Esophagus squamous epithelium (tissue), 5 donors: ENCODE measurements around the gene NR1I3. TPM values are rescaled to one million over a fixed set of nuclear protein-coding genes. Genes with fewer than 3 reads are reported as not detected.
A peak's percentile ranks its signal among the peaks of the same experiment; 100 is the strongest.

Source experiments
- DNase-seq: peaks from one replicate; lab custom pipeline; 2025; lab: John Stamatoyannopoulos, UW
- H3K27ac ChIP-seq, 4 donors: fragments of 200-600 bp; sonication (generic); one replicate each; pipeline ENCODE4 v1.5.1; 2016 to 2019; ENCODE audit warnings: mild to moderate bottlenecking in 1 of 4
- H3K27me3 ChIP-seq, 4 donors: fragments of 200-600 bp; sonication (generic); 1 replicate in 3 of 4; 2 replicates in 1 of 4; pipeline versions ENCODE4 v1.5.1 to v1.6.0; 2017 to 2021; ENCODE audit warnings: antibody characterized with exemption in 1 of 4
- H3K36me3 ChIP-seq, 3 donors: fragments of 200-600 bp; sonication (generic); one replicate each; pipeline ENCODE4 v1.5.1; 2016 to 2019
- H3K4me1 ChIP-seq, 3 donors: fragments of 200-600 bp; sonication (generic); one replicate each; pipeline ENCODE4 v1.5.1; 2017 to 2019
- H3K4me3 ChIP-seq, 4 donors: fragments of 200-600 bp; sonication (generic); 1 replicate in 3 of 4; 2 replicates in 1 of 4; pipeline ENCODE4 v1.5.1; 2016 to 2019; ENCODE audit warnings: mild to moderate bottlenecking in 2 of 4, moderate library complexity in 1 of 4
- H3K9me3 ChIP-seq, 3 donors: fragments of 200-600 bp; sonication (generic); one replicate each; pipeline ENCODE4 v1.5.1; 2016 to 2019
- POLR2A ChIP-seq, 4 donors: fragments of 450-650 bp; IDR thresholded peaks; one replicate each; pipeline ENCODE4 v1.6.1; 2017; ENCODE audit warnings: antibody characterized with exemption in 4 of 4, mild to moderate bottlenecking in 4 of 4, moderate library complexity in 3 of 4
- WGBS, 2 donors: methylation state at CpG; one replicate each; pipeline ENCODE4 v1.1.5; 2018; 5-methylcytosine and 5-hydroxymethylcytosine counted together
- intact Hi-C: fragments of 100-400 bp; cut with DNase I; formaldehyde crosslinking; loops from one replicate; pipeline ENCODE4 v1.15.0; 2022
- total RNA-seq, 4 donors: library from RNA; depleted of rRNA; stranded (reverse); fragments of >200 nt; gene quantifications; one replicate each; pipeline ENCODE4 v1.1.0, GENCODE V29; 2016
- TF ChIP-seq, protein P1 (sequence below), 6 experiments: fragments of 450-650 bp in 4 of 6; fragments of 200-600 bp in 2 of 6; sonication (generic) in 2 of 6; IDR thresholded peaks; one replicate each; pipeline ENCODE4 v1.5.1; 2016 to 2019; ENCODE audit warnings: antibody characterized with exemption in 6 of 6, mild to moderate bottlenecking in 4 of 6, moderate library complexity in 4 of 6
- donor health status: DM: yes; HTN: yes; CAD: no.

Gene NR1I3
- total RNA-seq, 4 donors from 2014 or later, result not detected

DNA sequence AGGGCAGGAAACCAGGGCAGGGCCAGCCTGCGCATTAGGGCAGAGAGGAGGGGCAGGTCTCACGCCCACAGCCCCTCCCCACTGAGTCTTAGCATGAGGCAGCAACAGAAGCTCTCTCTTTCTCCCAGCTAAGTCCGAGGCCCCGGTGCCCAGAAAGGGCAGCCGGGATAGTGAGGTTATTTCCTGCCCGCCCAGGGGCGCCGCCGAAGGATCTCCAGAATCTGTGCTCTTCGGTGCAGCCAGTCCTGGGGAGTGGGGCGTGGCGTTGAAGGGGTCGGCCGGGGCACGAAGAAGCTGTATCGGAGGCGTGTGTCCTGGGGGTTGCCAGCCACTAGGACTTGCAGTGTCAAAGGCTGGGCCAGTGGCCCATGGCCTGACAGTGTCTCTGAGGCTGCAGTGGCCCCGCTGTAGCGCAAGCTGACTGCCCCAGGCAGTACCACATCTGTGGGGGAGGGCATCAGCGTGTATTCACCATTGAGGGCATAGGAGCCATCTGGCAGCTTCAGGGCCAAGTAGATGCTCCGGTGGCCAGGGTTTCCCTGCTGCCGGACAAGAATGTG lies 47.0 kb downstream of the NR1I3 start:
- intact Hi-C loops, result no loop called here
- Histone ChIP-seq H3K9me3 (no peaks in the 10 kb centered on the region), H3K36me3 (peaks cover 0 to 27% (median 0%) of the 10 kb centered on the region in 3 donors), H3K4me1 (peaks cover 4 to 74% (median 38%) of the 10 kb centered on the region in 3 donors), H3K27me3 (no peaks in the 10 kb centered on the region), H3K4me3 (no peak overlapping the region), H3K27ac (no peak overlapping the region)
- TF ChIP-seq, protein P1, sequence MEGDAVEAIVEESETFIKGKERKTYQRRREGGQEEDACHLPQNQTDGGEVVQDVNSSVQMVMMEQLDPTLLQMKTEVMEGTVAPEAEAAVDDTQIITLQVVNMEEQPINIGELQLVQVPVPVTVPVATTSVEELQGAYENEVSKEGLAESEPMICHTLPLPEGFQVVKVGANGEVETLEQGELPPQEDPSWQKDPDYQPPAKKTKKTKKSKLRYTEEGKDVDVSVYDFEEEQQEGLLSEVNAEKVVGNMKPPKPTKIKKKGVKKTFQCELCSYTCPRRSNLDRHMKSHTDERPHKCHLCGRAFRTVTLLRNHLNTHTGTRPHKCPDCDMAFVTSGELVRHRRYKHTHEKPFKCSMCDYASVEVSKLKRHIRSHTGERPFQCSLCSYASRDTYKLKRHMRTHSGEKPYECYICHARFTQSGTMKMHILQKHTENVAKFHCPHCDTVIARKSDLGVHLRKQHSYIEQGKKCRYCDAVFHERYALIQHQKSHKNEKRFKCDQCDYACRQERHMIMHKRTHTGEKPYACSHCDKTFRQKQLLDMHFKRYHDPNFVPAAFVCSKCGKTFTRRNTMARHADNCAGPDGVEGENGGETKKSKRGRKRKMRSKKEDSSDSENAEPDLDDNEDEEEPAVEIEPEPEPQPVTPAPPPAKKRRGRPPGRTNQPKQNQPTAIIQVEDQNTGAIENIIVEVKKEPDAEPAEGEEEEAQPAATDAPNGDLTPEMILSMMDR (IDR thresholded peaks at IDR 0.05), result no peak
- TF ChIP-seq POLR2A (IDR thresholded peaks at IDR 0.05), result no peak
- 83% methylated on average over 5 of the region's 22 CpGs; no CpG with 5 or more reads in 1 of the 2 donors for WGBS, 2 donors
- no peak for DNase-seq

DNA sequence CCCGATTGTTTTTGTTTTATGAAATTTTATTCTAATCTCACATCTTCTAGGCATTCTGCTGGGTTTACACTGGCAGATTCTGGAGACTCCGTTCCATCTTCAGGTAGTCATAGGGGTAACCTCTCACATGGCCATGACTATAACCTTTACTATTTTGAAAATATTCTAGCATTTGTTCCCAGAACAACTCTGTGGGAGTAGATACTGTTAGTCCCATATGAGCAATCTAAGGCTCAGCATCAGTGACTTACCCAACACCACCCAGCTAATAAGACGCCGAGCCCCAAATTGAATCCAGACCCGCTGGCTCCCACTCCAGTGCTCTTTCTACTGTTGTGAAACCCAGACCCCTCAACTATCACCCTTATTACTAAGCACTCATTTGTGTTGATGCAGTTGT lies 49.0 kb downstream of the NR1I3 start:
- no peak for TF ChIP-seq POLR2A (IDR thresholded peaks at IDR 0.05)
- TF ChIP-seq, protein P1 (IDR thresholded peaks at IDR 0.05), result no peak
- no peak for DNase-seq
- 88 to 89% methylated on average over 5 of the region's 5 CpGs for WGBS, 2 donors

DNA sequence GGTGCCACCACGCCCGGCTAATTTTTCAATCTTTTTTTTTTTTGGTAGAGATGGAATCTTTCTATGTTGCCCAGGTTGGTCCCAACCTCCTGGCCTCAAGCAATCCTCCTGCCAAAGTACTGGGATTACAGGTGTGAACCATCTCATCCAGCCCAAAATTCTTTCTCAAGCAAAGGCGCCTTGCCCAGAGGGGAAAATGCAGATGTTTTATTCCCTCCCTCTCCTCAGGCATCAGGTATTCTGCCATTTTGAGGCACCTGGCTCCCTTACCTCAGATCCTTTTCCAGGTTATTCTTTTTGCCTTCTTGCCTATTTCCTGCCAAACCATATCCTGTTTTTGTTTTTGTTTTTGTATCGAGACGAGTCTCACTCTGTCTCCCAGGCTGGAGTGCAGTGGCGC lies 49.6 kb downstream of the NR1I3 start:
- Histone ChIP-seq H3K4me3 (no peak overlapping the region), H3K27me3 (no peaks in the 10 kb centered on the region), H3K4me1 (peaks cover 0 to 74% (median 23%) of the 10 kb centered on the region in 3 donors), H3K9me3 (no peaks in the 10 kb centered on the region), H3K27ac (no peak overlapping the region), H3K36me3 (peaks cover 0 to 21% (median 0%) of the 10 kb centered on the region in 3 donors)
- intact Hi-C loops, result no loop called here
- no peak for DNase-seq
- TF ChIP-seq, protein P1 (IDR thresholded peaks at IDR 0.05), result no peak
- no peak for TF ChIP-seq POLR2A (IDR thresholded peaks at IDR 0.05)
- 70 to 74% methylated on average over 6 of the region's 6 CpGs for WGBS, 2 donors

More for the DNA sequence above, 49.0 kb downstream of the NR1I3 start:
- Histone ChIP-seq H3K27me3 (no peaks in the 10 kb centered on the region), H3K9me3 (no peaks in the 10 kb centered on the region), H3K4me1 (peaks cover 4 to 75% (median 29%) of the 10 kb centered on the region in 3 donors), H3K4me3 (no peak overlapping the region), H3K36me3 (peaks cover 0 to 27% (median 0%) of the 10 kb centered on the region in 3 donors), H3K27ac (peak overlapping the region in 1 of 4 donors; percentile 9)
- intact Hi-C loops, result no loop called here

DNA sequence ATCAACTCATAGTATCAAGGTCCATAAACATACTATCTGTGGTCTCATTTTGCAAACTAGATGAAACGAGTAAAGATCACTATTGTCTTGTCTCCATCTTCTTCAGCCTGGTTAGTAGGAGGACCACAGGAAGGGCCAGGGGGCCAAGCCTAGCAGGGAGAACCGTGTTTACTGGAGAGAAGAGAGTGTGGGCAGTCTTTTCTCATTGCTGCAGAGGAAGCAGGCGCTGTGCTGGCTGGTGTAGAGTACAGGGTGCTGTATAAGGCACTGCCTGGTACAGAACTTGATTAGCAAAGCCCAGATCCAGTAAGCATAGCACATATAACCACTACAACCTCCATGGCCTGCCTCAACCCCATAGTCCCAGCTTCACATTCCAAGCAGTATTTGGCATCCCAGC lies 50.7 kb downstream of the NR1I3 start:
- H3K4me3 ChIP-seq, result no peak overlapping the region
- intact Hi-C loops, result no loop called here
- H3K27me3 ChIP-seq, result no peaks in the 10 kb centered on the region
- DNase-seq, result no peak
- TF ChIP-seq POLR2A (IDR thresholded peaks at IDR 0.05), result no peak
- TF ChIP-seq, protein P1 (IDR thresholded peaks at IDR 0.05), result no peak
- H3K27ac ChIP-seq, result peak overlapping the region in 1 of 4 donors; percentile 86
- H3K9me3 ChIP-seq, result no peaks in the 10 kb centered on the region
- H3K36me3 ChIP-seq, result peaks cover 0 to 16% (median 0%) of the 10 kb centered on the region in 3 donors
- 50 to 77% methylated on average over 2 to 3 of the region's 3 CpGs for WGBS, 2 donors
- peaks cover 0 to 72% (median 17%) of the 10 kb centered on the region in 3 donors for H3K4me1 ChIP-seq

DNA sequence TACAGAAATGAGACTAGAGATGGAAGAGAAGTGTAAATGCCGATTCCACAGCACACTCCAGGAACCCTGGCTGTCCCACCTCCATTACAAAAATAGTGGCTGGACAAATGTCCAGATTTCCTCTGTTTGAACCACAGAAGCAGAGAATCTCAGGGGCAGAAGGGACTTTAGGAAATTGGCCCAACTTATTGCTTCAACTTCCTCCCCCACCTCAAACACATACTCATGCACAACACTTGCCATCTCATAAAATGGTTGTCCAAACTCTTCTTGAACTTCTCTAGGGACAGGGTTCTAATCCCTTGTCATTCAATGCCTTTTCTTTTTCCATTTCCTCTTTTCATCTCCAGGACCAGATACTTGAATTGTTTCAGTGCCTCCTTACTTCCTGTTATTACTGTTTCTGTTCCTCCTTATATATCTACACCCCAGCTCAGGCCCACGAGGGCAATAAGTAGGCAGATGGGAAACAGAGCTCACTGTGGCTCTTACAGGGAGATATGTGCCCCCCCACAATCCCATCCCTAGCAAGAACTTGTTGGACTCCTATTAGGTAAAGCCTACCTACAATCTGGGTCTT lies 52.2 kb downstream of the NR1I3 start:
- intact Hi-C loops, result no loop called here

More for the DNA sequence above, 52.2 kb downstream of the NR1I3 start:
- 24 to 61% methylated on average over 2 of the region's 2 CpGs for WGBS, 2 donors
- Histone ChIP-seq H3K27me3 (no peaks in the 10 kb centered on the region), H3K4me3 (no peak overlapping the region), H3K36me3 (peaks cover 0 to 2% (median 0%) of the 10 kb centered on the region in 3 donors), H3K9me3 (no peaks in the 10 kb centered on the region), H3K27ac (peak overlapping the region; percentile 47 to 86 (median 76)), H3K4me1 (peaks cover 0 to 77% (median 23%) of the 10 kb centered on the region in 3 donors)
- TF ChIP-seq POLR2A (IDR thresholded peaks at IDR 0.05), result no peak
- TF ChIP-seq, protein P1 (IDR thresholded peaks at IDR 0.05), result no peak
- no peak for DNase-seq
